Germinal center (tissue), 1 donor: ENCODE data around the gene CDK10.
A peak's percentile ranks its signal among the peaks of the same experiment; 100 is the strongest.
"Not testable (repeated sequence)": the region's sequence is repeated elsewhere in the genome, so short reads cannot be mapped to it uniquely, and the experiment has no call there.

Experiments used
- DNase-seq: peaks from one replicate; pipeline ENCODE4 v3.0.0; 2012; ENCODE audit warnings: mixed read lengths, low spot score

CDK10 gene

GRCh38 chr16:89686520-89687091 is at the start of gene CDK10:
Gene CDK10, plus strand, starts transcription at chr16:89686689. Its CDS starts 22 bp downstream, at chr16:89686711.
- peak; percentile 92 for DNase-seq

- no peak for DNase-seq
These were observed 49.1 kb upstream of the CDK10 start for GRCh38 chr16:89637379-89637778.

GRCh38 chr16:89638455-89638854 is 48.0 kb upstream of the CDK10 start:
- DNase-seq: no peak

GRCh38 chr16:89639385-89639784 is 47.1 kb upstream of the CDK10 start:
- DNase-seq: no peak

GRCh38 chr16:89641458-89642119 is 44.9 kb upstream of the CDK10 start:
- DNase-seq: no peak

GRCh38 chr16:89642574-89642973 is 43.9 kb upstream of the CDK10 start:
- DNase-seq: no peak

- no peak for DNase-seq
These were observed 42.7 kb upstream of the CDK10 start for GRCh38 chr16:89643769-89644300.

- no peak for DNase-seq
These were observed 41.4 kb upstream of the CDK10 start for GRCh38 chr16:89645122-89645521.

- DNase-seq: no peak
These were observed 40.2 kb upstream of the CDK10 start for GRCh38 chr16:89646270-89646669.

GRCh38 chr16:89646906-89647305 is 39.6 kb upstream of the CDK10 start:
- no peak for DNase-seq

- no peak for DNase-seq
These were observed 34.9 kb upstream of the CDK10 start for GRCh38 chr16:89651584-89651983.

- DNase-seq: no peak
These were observed 32.7 kb upstream of the CDK10 start for GRCh38 chr16:89653656-89654295.

- DNase-seq: no peak
These were observed 31.3 kb upstream of the CDK10 start for GRCh38 chr16:89655062-89655643.

GRCh38 chr16:89656435-89657121 is 29.9 kb upstream of the CDK10 start:
- DNase-seq: no peak

- DNase-seq: peak; percentile 95
These were observed 28.9 kb upstream of the CDK10 start, which contains the start of the genes CHMP1A and SPATA33 for GRCh38 chr16:89657442-89658220. Gene CHMP1A, minus strand, starts transcription at chr16:89657708. Its CDS starts 120 bp downstream, at chr16:89657588. Gene SPATA33, plus strand, starts transcription at chr16:89657836. Its CDS starts 76 bp downstream, at chr16:89657912.

GRCh38 chr16:89658221-89658879 is 28.1 kb upstream of the CDK10 start:
- DNase-seq: no peak

- DNase-seq: no peak
These were observed 26.3 kb upstream of the CDK10 start for GRCh38 chr16:89660146-89660545.

- no peak for DNase-seq
These were observed 25.3 kb upstream of the CDK10 start for GRCh38 chr16:89661215-89661614.

- DNase-seq: not testable (repeated sequence)
These were observed 22.3 kb upstream of the CDK10 start for GRCh38 chr16:89664238-89664637.

GRCh38 chr16:89667000-89667399 is 19.5 kb upstream of the CDK10 start:
- DNase-seq: not testable (repeated sequence)

GRCh38 chr16:89667633-89668032 is 18.9 kb upstream of the CDK10 start:
- no peak for DNase-seq
